Islet of Langerhans (tissue), 1 donor: ENCODE measurements around the gene SPG7.
"Not testable (repeated sequence)": the region's sequence is repeated elsewhere in the genome, so short reads cannot be mapped to it uniquely, and the experiment has no call there.

Experiments used
- FAIRE-seq: peaks from one replicate; lab custom pipeline; 2011; peaks lifted over from hg19 to GRCh38; lab: Jason Lieb, UNC

SPG7 gene

DNA sequence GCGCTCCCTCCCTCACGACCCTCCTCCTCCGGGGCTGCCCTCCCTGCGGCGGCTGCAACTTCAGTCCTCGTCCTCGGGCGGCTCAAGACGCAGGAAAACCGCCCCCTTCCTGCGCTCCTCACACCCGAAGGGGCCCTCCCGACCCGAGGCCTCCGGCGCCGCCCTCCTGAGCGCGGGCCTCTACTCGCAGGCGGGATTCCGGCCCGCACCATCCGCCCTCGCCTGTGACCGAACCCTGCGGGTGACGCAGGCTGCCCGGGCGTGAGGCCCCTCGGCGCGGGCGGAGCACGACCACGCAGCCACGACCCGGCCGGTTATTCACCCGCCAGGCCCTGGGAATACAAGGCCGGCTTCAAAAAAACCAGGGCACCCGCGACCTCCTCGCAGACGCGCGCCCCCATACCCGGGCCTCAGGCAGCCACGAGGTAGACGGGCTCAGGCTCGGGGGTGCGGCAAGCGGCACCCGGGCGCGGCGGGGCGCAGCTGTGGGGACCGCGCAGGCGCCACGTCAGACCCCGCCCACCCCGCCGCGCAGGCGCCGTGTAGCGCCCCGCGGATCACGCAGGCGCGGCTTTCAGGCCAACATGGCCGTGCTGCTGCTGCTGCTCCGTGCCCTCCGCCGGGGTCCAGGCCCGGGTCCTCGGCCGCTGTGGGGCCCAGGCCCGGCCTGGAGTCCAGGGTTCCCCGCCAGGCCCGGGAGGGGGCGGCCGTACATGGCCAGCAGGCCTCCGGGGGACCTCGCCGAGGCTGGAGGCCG lies at the start of gene SPG7:
Gene SPG7 (plus strand): TSS at position 570 of the 757 bp plus-strand sequence. CDS start 15 bp downstream, at position 585.
- no peak for FAIRE-seq

DNA sequence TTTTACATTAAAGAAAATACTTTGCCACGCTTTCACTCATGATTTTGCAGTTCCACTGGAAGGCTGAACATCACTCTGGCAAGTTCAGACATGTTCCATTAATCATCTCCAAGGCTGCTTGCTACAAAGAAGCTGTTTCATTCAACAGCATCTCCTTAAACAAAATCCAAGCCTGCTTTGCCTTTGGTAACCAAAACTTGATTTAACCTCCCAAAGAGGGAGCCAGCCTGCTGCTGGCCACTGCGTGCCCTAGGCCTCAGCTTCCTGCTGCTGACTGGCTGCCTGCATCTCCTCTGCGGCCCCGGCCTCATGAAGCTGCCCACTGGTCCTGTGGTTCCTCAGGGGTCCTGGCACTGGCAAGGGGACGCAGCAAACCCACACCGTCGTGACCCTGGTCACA lies 49.7 kb upstream of the SPG7 start:
- FAIRE-seq, result no peak

DNA sequence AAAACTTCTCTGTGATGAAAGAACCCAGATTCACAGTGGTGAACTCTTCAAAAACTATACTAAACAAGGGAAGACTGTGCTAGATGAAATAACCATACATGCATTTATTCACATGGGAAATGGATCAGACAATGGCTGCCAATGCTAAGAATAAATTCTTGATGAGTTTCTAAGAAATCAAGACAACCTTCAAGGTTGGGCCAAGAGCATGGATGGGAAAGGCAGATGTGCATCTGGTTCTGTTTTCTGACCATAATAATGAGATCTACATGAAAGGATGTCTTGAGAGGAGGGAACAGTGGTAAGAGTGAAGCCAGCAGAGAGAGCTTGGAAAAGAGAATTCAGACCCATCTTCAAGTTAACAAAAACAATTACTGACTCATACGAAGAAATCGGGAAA lies 49.2 kb upstream of the SPG7 start:
- FAIRE-seq, result no peak

DNA sequence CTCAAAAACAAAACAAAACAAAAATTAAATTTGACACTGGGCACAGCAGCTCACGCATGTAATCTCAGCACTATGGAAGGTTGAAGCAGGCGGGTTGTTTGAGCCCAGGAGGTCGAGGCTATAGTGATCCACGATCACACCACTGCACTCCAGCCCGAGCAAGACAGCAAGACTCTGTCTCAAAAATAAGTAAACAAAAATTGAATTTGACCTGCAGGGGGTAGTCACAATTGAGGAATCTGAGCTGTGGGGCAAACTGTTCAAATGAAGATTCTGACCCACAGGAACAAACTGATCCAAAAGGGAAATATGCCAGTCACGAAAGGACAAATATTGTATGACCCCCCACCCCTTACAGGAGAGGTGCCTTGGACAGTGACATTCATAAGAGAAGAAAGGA lies 47.6 kb upstream of the SPG7 start:
- FAIRE-seq, result no peak

DNA sequence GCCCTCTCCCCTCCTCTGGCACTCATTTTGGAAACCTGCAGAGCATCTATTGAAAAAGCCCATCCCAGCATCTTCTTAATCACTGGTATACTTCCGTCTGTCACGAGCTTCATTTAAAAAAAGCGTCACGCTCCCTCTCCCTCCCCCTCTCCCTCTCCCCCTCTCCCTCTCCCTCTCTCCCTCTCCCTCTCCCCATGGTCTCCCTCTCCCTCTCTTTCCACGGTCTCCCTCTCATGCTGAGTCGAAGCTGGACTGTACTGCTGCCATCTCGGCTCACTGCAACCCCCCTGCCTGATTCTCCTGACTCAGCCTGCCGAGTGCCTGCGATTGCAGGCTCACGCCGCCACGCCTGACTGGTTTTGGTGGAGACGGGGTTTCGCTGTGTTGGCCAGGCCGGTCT lies 46.3 kb upstream of the SPG7 start:
- FAIRE-seq, result not testable (repeated sequence)

DNA sequence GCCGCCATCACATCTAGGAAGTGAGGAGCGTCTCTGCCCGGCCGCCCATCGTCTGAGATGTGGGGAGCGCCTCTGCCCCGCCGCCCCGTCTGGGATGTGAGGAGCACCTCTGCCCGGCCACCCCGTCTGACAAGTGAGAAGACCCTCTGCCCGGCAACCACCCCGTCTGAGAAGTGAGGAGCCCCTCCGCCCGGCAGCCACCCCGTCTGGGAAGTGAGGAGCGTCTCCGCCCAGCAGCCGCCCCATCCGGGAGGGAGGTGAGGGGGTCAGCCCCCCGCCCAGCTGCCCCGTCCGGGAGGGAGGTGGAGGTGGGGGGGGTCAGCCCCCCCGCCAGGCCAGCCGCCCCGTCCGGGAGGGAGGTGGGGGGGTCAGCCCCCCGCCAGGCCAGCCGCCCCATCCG lies 45.6 kb upstream of the SPG7 start:
- not testable (repeated sequence) for FAIRE-seq

DNA sequence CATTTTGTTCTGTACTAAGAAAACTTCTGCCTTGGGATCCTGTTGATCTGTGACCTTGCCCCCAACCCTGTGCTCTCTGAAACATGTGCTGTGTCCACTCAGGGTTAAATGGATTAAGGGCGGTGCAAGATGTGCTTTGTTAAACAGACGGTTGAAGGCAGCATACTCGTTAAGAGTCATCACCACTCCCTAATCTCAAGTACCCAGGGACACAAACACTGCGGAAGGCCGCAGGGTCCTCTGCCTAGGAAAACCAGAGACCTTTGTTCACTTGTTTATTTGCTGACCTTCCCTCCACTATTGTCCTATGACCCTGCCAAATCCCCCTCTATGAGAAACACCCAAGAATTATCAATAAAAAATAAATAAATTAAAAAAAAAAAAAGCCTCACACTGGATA lies 44.9 kb upstream of the SPG7 start:
- not testable (repeated sequence) for FAIRE-seq

DNA sequence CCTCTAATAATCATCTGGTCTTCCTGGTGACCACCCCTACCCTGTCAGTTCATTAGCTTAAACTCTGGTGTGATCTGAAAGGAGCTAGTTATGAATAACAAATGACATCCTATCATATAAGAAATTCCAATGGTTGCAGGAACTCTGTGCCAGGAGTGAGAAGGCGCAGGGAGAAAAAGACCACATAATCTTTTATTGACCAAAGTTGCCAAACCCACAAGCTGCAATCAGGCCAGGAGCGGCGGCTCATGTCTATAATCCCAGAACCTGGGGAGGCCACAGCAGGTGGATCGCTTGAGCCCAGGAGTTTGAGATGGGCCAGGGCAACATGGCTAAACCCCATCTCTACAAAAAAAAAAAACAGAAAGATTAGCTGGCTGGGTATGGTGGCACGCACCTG lies 41.3 kb upstream of the SPG7 start:
- FAIRE-seq, result no peak

DNA sequence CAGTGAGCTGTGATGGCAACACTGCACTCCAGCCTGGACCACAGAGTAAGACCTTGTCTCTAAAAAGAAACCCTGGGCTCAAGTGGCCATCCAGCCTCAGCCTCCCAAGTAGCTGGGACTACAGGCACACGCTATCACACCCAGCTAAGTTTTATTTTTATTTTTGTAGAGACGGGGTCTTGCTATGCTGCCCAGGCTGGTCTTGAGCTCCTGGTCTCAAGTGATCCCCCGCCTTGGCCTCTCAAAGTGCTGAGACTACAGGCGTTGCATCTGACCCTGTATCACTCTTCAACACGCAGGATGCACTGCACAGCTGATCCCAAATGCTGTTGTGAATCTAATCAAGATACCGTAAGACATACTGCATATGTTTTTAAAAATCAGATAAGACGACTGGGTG lies 40.8 kb upstream of the SPG7 start:
- no peak for FAIRE-seq

DNA sequence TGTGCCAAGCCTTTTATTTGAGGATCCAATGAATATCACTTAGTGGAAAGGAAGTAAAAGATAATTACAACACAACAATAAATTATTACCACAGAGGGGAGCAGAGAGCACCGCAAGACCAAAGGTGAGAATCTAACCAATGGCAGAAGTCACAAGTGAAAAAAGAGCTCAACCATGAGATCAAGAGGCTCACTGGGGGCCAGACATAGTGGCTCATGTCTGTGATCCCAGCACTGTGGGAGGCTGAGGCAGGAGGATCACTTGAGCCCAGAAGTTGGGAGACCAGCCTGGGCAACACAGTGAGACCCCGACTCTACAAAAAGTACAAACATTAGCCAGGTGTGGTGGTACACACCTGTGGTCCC lies 35.5 kb upstream of the SPG7 start:
- no peak for FAIRE-seq

DNA sequence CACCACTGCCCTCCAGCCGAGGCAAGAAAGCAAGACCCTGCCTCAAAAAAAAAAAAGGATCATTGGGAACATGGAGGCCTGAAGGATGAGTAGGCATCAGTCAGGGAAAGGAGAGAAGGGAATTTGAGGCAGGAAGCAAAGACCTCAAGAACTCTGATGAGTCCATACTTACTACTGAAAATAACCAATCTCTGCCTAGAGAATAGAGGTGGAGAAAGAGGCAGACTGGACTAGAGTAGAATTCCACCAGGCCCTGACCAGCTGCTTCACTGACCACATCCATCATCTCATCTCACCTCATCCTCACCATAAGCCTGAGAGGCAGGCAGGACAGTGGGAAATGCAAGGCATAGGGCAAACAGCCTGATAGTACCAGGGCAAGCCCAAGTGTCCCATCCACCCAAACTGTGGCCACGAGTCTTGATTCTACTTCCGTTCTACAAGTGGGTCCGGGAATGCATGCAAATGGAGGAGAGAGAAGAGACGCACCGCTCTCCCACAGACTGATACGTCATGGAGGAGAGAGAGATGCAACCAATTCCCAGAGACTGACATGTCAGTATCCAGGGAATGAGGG lies 35.0 kb upstream of the SPG7 start:
- FAIRE-seq, result no peak

DNA sequence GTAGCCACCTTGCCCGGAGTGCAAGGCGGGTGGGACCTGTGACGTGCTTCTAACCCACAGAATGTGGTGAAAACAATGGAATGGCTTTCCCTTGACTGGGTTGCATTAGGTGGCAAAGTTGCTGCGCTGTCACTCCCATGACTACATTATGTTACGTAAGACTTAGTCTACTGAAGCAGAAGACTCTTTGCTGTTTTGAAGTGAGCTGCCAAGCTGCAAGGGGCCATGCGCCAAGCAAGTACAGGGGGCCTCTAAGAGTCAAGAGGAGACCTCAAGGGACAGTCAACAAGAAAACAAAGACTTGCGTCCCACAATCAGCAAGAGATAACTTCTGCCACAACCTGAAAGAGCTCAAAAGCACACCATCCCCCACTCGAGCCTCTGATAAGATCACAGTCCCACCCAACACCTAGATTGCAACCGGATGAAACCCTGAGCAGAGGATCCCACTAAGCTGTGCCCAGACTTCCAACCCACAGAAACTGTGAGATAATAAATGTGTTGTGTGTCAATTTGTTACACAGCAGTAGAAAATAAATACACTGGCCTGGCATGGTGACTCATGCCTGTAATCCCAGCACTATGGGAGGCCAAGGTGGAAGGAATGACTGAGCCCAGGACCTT lies 34.3 kb upstream of the SPG7 start:
- no peak for FAIRE-seq

DNA sequence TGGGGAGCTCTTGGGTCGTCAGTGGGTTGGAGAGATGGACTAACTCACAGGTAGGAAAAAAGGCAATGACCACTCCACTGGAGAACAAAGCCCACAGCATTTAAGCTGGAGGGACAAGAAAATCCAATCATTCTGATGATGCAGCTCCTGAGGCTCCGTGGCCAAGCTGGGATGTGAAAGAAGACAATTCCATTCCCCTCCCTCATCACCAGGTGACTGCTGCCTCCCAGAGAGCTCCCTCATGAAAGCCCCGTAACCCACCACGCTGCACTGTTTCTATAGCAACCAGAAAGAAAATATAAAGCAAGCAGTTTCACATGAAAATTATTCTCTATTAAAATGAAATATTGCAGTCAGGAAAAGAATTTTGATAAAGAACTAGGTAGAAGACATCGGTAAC lies 33.1 kb upstream of the SPG7 start:
- no peak for FAIRE-seq

DNA sequence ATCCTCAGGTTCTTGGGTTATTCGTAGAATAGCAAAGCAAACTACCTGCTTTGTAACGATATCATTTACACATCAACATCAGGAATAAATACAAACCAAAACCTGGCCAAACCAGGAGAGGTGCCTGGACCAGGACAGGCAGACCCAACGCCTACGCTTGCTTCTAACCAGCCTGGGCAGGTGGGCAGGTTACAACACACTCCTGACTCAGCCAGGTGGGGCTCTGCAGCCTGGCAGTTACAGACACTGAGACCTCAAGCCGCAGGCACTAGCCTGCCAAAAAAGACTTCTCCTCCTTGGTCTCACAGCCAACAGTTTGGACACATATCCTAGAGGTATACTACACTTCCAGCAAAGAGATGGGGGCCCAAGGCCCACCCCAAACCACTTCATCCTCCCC lies 31.8 kb upstream of the SPG7 start:
- FAIRE-seq, result no peak

DNA sequence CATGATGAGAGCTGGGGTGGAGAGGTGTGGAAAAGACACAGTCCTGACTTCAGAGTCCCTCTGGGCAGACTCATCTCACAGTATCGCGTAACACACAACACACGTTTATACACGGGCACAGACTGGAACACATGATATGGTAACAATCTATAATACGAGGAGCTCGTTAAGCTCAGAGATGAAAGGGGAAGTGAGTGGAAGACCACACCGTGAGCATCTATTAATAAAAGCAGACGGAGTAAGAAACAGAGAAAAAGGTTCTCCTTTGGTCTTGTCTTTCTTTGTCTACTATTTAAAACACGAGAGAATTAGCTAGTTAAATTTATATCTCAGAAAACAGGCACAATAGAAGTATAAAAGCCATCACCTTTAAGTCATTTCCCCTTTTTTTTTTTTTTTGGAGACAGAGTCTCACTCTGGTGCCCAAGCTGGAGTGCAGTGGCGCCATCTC lies 31.4 kb upstream of the SPG7 start:
- FAIRE-seq, result no peak

DNA sequence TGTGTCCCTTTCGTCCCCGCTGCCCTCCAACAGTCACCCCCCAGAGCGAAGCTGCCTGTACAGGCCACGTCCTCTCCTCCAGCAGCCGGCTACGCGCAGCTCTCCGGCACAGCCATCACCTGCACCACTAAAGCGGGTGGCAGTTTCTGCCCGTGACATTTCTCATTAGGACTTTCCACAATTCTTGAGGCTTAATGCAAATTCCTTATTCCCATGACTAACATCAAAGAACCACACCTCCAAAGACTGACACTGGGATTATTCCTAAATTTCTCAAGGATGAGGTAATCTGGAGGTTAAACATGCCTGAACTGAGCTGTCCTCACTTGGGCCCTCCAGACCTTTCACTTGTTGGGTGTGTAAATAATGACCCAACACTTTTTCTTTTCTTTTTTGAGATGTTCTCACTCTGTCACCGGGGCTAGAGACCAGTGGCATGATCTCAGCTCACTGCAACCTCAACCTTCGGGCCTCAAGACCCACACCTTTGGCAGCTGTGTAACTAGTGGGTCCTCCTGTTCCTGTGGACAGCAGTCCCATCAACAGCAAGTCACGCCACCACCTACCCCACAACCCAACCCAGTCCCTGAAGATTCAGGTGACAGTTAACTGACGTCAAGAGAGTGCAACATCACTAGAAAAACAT lies 29.5 kb upstream of the SPG7 start:
- no peak for FAIRE-seq

DNA sequence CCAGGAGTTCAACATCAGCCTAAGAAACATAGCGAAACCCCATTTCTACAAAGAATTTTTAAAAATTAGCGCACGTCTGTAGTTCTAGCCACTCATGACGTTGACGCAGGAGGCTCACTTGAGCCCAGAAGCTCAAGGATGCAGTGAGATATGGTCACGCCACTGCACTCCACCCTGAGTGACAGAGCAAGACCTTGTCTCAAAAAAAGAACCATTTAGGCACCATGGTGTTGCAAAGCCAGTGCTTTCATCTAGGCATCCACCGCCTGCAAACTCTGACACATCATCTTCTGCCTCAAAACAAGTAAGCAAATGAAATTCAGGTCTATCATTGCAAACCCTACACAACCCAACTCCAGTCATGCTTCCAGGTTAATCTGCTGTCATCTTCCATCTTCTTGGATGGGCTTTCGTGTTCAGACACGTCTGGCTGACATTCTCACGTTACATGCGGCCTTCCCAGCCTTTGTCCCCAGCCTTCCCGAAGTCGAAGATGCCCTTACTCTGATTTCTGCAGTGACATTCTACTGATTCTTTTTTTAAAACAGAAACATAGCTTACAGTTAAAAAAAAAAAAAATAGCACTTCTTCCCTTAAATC lies 26.7 kb upstream of the SPG7 start:
- no peak for FAIRE-seq

DNA sequence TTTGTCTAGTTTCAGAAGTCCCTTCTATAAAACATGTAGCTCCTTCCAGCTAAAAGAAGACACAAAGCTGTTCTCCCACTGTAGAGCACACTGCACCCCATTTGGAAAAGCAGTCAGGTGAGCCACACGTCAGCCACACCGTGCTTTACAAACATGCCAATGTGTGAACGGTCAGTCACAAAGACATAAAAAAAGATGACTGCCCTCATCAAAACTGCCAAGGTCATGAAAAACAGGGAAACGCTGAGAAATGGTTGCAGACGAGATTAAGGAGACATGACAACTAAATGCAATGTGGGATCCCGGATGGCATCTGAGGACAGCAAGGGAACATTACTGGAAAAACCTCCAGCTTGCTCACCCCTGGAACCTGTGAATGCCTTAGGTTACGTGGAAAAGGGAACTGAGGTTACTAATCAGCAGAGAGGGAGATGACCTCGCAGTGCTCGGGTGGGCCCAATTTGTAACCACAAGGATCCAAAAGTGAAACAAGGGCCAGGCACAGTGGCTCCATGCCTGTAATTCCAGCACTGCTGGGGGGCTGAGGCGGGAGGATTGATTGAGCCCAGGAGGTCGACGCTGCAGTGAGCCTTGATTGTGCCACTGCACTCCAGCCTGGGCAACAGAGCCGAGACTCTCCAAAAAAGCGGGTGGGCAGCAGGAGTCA lies 25.9 kb upstream of the SPG7 start:
- no peak for FAIRE-seq

DNA sequence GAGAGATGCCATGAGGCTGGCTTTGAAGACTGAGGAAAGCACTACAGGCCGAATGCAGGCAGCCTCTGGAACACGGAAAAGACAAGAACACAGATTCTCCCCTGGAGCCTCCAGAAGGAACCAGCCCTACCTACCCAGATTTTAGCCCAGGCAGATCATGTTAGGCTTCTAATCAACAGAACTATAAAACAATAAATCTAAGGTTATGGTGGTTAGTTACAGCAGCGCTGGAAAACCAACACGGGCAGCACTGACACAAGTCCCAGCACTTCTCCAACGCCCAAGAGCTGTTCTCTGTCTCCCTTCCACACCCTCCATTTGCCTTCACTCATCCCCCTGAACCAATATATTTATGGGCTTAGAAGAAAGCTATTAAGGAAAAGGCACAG lies 25.4 kb upstream of the SPG7 start:
- no peak for FAIRE-seq

DNA sequence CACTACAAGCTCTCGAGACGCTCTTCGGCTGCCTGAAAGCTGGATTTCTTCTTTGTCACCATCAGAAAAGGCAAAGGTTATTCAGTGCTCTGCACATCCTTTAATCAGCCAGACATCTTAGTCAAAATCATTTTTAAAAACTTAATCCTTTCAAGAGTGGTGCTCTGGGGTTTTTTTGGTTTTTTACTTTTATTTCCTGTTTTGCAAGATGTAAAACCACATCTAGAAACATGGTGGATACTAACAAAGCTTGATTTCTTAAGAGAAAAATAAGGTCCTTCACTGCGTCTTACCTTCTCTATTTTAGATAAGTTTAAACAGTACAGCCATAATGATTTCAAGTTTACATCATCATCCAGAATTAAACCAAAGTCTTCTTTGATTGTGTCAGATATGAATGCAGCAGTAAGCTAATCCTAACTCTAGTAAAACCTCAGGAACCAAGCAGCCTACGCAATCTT lies 24.1 kb upstream of the SPG7 start:
- FAIRE-seq, result no peak

DNA sequence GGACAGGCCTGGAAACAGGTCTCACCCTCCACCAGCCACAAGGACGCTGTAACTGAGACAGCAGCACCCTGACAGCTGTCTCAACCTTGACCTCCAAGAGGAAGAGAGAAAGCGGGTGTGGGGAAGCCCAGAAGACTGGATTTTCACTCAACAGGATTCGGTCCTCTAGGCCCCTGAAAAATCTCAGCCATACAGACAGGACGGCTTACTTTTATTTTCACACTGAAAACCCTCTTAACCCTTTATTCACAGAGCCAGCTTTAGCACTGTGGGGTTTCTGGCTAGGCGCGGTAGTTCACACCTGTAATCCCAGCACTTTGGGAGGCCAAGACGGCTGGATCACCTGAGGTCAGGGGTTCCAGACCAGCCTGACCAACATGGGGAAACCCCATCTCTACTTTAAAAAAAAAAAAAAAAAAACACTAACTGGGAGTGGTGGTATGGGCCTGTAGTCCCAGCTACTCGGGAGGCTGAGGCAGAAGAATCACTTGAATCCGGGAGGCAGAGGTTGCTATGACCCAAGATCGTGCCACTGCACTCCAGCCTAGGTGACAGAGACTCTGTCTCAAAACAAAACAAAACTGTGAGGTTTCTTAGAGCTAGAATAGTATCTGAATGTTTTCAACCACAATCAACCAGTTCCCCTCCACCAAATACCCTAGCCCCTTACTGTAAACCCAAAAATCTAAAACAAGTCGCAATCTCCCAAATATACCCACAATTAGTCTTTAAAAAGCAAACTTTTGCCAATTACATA lies 23.1 kb upstream of the SPG7 start:
- FAIRE-seq, result no peak
